Islet precursor cell (in vitro differentiated cells): Measurements from ENCODE around the gene ENTPD3.

Experiments used
- DNase-seq: peaks from one replicate; pipeline ENCODE4 v3.0.0-alpha.2; 2018

ENTPD3 gene

DNA sequence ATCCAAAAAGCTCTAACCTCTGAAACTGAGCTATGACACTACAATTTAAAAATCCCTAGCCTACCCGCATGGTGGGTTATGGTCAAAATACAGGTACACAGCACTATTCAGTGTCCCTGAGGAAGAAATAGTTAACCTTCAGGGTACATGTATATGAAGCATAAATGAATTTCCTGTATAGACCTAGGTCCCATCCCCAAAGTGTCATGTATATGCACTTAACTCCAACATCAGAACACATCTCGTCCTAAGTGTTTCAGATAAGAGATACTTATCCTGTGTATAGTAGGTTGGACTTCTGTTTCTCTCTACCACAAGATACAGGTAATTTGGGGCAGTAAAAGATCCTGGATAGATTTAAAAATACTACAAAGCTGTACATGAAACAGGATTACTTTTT, 76.6 kb downstream of the ENTPD3 start:
- no peak for DNase-seq

DNA sequence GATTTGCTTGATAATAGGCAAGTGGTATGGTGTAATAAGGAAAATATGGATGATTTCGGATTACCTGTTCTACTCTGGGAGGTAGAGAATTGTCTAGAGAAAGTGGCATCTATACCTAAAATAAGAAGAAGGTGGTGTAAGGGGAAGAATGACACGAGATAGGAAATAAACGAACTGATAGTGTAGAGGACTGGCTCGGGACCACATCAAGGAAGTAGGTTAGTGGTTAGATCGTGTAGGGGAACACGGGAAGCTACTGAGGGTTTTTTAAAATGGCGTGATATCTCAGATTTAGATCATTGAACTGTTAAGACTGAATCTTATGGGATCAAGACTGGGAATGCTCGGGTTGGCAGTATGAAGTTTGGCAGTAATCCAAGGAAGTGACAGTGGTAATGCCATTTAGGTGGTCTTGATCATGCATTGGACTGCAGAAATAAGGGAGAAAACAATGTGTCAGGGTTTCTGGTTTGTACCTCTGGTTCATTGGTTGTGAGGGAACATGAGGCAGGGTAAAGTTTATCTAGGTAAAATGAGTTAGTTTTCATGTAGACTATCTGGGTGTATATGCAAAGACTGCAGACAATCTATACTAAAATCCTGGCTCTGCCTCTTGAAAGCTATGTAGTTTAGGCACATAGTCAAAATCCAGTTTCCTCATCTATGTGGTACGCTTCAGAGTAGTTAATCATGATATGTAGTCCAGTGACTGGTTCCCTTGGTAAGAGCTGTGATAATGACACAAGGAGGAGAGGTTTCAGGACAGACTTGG, 77.5 kb downstream of the ENTPD3 start:
- no peak for DNase-seq

DNA sequence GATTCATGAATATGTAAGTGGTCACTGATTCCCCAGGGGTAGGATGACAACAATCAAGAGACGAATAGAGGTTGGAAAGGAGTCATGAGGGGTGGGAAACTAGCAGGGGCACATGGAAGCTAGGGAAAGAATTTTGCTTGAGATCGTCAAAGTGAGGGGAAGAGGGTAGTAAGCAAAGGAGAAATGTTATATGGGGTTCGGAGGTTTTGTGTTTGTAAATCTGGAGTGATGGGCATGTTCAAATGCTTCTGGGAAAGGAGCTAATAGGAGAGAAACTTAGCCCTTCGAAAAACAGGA, 78.1 kb downstream of the ENTPD3 start:
- DNase-seq: no peak

DNA sequence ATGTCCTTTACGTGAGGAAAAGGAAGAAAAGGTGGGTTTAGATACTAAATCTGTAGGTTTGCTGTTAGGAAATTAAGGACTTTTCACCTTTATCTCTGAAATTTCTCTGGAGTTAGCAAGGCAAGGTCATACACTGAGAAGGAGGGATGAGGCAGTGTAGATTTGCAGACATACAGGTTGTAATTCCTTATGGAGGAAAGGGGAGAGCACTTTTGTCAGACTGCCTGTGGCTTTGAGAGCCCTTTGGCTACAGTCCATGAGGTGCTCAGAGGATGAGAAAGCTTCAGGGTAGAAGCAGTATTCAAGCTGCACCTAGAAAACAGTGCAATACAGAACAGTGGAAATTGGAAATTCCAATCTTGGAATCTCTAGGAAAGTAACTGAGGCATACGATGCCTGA, 78.5 kb downstream of the ENTPD3 start:
- no peak for DNase-seq

DNA sequence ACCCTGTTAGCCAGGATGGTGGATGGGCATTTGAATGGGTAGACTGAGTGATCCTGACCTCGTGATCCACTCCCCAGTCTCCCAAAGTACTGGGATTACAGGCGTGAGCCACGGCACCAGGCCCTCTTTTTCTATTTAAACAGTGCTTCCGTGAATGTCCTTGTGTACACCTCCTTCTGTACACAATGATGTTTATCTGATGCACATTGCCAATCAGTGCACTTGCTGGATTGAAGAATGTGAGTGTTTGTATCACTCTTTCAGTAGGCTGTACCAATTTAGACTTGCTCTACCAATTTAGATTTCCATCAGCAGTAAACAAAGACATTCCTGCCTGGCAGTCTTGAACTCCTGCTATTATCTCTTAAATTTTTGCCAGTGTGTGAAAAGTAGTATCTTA, 81.0 kb downstream of the ENTPD3 start:
- DNase-seq: no peak

DNA sequence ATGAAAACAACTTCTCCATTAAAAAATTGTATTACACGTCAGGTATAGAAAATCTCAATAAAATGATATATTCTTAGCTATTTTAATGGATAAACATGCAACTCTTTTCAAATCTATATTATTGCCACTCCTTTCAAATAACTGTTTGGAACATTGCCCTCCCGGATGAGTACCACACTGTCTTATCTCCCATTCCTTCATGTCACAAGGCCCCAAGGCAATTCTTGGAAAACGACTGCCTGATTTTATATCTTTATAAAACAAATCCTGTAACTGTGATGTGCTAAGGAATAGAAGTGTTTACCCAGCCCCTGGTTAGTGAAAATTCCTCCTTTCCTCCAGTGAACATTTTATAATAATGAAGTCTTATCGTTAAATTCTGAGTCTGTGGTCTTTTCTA, 83.7 kb downstream of the ENTPD3 start:
- no peak for DNase-seq

DNA sequence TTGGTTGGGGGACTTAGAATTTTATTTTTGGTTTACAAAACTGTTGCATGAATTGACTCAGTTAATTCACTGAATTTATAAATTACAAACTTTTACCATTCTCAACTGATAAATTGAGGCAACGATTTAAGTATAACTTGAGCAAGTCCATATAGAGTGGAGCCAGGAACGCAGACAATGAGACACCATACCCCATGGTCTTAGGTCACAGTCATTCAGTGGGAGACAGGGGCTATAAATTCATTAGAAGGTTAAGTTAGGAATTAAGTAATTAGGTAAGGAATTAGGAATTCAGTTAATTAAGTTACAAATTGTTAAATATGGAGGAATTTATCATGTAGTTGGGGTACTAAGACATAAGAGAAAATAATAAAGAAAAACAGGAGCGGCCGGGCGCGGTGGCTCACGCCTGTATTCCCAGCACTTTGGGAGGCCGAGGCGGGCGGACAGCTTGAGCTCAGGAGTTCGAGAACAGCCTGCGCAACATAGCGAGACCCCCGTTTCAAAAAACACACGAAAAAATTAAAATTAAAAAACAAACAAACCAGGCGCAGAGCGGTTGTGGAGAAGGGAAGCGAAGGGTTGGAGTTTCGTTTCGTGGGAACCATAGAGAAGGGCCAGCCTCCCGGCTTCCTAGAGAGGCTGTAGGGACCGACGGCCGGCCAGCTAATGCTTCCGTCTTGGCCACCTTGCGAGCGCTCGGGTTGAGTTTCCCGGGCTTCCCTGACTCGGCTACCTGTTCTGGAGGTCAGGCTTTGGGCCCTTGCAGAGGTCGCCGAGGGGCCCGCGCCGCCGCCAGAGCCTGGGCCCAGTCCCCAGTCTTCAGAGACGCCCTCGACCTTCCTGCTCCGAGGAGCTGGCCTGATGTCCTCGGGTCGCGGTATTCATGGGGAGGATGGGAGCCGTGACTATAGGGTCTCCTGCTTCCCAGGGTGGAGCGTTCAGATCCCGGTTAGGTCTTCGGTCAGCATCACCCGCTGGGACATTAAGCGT, 89.8 kb downstream of the ENTPD3 start, which contains the start of gene ZNF619:
ZNF619 (plus strand) TSS at position 645 of the 993 bp plus-strand sequence. CDS start 858 bp downstream, outside the sequence.
- peak; percentile 82 for DNase-seq

DNA sequence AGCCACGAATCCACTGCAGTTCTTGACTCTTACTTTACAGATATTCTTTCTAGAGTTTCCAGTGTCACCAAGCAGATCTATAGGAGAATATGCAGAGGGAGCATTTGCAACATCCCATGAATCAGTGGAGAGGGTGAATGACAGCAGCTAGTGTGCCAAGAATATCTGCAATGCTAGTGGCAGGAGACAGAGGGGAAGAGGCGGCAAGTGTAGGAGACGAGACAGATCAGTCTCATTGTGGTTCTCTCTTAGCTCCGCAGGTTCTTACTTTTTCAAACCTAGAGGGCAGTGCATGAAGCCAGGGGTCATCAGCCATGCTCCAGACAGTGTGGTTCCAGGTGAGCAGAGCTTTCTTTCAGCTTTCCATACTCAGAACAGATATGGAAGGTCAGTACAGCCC, 90.7 kb downstream of the ENTPD3 start:
- DNase-seq: no peak
